ENCODE results near the gene ADARB2.

The ADARB2 gene

DNA sequence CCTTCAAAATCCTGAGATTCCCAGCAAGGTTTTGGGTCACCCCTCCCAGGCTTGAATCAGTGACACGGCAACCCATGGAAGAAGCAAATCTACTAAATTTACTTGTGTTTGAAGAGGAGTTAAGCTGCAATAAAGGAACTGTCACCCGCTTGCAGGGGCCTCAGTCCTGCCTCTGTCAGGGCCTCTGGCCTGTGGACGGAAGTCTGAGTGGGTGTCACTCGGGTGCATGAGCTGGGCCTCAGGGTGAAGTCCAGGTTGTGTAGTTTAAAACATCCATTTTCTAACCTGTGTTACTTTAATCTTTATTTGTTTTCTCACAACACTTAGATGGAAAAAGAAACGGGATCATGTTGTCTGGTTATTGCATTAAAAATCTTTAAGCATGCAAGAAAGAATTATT is 234.9 kb downstream of the ADARB2 start (continued):
- TF ChIP-seq ZNF596 (tag by site-specific recombination; IDR thresholded peaks at IDR 0.05) = no peak
- TF ChIP-seq SALL2 (tag by site-specific recombination; IDR thresholded peaks at IDR 0.05; ENCODE audit: borderline replicate concordance) = no peak

DNA sequence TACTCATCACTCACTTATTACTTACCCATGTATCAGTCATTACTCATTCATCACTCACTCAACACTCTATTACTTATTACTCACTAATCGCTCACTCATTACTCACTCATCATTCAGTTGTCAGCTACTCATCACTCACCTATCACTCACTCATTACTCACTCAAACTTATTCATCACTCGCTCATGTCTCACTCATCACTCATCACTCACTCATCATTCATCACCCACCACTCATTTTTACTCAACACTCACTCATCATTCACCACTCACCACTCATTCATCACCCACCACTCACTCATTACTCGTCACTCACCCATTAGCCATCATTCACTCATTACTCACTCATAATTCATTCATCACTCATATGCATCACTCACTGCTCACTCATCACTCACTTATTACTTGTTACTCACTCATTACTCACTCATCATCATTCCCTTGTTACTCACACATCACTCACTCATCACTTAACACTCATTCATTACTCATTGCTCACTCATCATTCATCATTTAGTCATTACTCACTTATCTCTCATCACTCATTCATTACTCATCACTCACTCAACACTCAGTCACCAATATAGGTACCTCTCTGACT is 237.9 kb downstream of the ADARB2 start:
- Histone ChIP-seq H3K4me1 (ENCODE audit: control insufficient read depth, insufficient read depth, low read length) (no peaks in the 10 kb centered on the region), H3K4me3 (ENCODE audit: low read depth, low read length) (no peak overlapping the region), H3K9me3 (ENCODE audit: control insufficient read depth, insufficient read depth, low read depth, low read length) (no peaks in the 10 kb centered on the region), H3K27ac (ENCODE audit: extremely low read depth, low read depth, low read length) (peak overlapping the region; percentile 34), H3K36me3 (ENCODE audit: control insufficient read depth in 2 of 2, insufficient read depth in 1 of 2, low read length in 2 of 2) (no peaks in the 10 kb centered on the region)
- ChIA-PET POLR2A (no interaction called here), CTCF (no interaction called here)
- TF ChIP-seq ZSCAN23 (tag by site-specific recombination; IDR thresholded peaks at IDR 0.05) (peak; percentile 86), ZNF660 (tag by site-specific recombination; IDR thresholded peaks at IDR 0.05) (no peak), ZNF544 (tag by site-specific recombination; IDR thresholded peaks at IDR 0.05) (peak; percentile 57; the same call in 1 of the 2 replicates), ZNF830 (tag by site-specific recombination; IDR thresholded peaks at IDR 0.05; ENCODE audit: low read depth) (no peak), ZNF37A (tag by site-specific recombination; IDR thresholded peaks at IDR 0.05) (no peak), ZNF23 (tag by site-specific recombination; IDR thresholded peaks at IDR 0.05; ENCODE audit: borderline replicate concordance) (no peak), RBAK (tag by site-specific recombination; IDR thresholded peaks at IDR 0.05) (peak; percentile 90), ZNF146 (tag by site-specific recombination; IDR thresholded peaks at IDR 0.05) (peak; percentile 62), ZNF621 (tag by site-specific recombination; IDR thresholded peaks at IDR 0.05) (peak; percentile 97), ZNF112 (tag by site-specific recombination; IDR thresholded peaks at IDR 0.05) (no peak), ZNF354C (tag by site-specific recombination; IDR thresholded peaks at IDR 0.05; ENCODE audit: borderline replicate concordance, low read depth) (no peak), ZNF777 (tag by site-specific recombination; IDR thresholded peaks at IDR 0.05; ENCODE audit: borderline replicate concordance) (no peak), ZNF558 (tag by site-specific recombination; IDR thresholded peaks at IDR 0.05) (0 out of 2 replicates have a peak, but pooled peaks have one; percentile 1), ZNF121 (tag by site-specific recombination; IDR thresholded peaks at IDR 0.05) (no peak), ZNF426 (tag by site-specific recombination; IDR thresholded peaks at IDR 0.05) (no peak), ZNF335 (tag by site-specific recombination; conservative IDR thresholded peaks at IDR 0.05) (0 out of 2 replicates have a peak, but pooled peaks have one; percentile 5), ZNF658 (tag by site-specific recombination; IDR thresholded peaks at IDR 0.05) (peak; percentile 87; the same call in 1 of the 2 replicates), GLI2 (tag by site-specific recombination; IDR thresholded peaks at IDR 0.05; ENCODE audit: borderline replicate concordance, low read depth) (peak; percentile 4; the same call in 1 of the 2 replicates), ZNF184 (tag by site-specific recombination; IDR thresholded peaks at IDR 0.05) (no peak), ZFP41 (tag by site-specific recombination; IDR thresholded peaks at IDR 0.05; ENCODE audit: borderline replicate concordance) (no peak)
- TF ChIP-seq, protein P1, sequence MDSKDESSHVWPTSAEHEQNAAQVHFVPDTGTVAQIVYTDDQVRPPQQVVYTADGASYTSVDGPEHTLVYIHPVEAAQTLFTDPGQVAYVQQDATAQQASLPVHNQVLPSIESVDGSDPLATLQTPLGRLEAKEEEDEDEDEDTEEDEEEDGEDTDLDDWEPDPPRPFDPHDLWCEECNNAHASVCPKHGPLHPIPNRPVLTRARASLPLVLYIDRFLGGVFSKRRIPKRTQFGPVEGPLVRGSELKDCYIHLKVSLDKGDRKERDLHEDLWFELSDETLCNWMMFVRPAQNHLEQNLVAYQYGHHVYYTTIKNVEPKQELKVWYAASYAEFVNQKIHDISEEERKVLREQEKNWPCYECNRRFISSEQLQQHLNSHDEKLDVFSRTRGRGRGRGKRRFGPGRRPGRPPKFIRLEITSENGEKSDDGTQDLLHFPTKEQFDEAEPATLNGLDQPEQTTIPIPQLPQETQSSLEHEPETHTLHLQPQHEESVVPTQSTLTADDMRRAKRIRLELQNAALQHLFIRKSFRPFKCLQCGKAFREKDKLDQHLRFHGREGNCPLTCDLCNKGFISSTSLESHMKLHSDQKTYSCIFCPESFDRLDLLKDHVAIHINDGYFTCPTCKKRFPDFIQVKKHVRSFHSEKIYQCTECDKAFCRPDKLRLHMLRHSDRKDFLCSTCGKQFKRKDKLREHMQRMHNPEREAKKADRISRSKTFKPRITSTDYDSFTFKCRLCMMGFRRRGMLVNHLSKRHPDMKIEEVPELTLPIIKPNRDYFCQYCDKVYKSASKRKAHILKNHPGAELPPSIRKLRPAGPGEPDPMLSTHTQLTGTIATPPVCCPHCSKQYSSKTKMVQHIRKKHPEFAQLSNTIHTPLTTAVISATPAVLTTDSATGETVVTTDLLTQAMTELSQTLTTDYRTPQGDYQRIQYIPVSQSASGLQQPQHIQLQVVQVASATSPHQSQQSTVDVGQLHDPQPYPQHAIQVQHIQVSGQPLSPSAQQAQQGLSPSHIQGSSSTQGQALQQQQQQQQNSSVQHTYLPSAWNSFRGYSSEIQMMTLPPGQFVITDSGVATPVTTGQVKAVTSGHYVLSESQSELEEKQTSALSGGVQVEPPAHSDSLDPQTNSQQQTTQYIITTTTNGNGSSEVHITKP (tag by site-specific recombination; IDR thresholded peaks at IDR 0.05) = no peak
- TF ChIP-seq, protein P2, sequence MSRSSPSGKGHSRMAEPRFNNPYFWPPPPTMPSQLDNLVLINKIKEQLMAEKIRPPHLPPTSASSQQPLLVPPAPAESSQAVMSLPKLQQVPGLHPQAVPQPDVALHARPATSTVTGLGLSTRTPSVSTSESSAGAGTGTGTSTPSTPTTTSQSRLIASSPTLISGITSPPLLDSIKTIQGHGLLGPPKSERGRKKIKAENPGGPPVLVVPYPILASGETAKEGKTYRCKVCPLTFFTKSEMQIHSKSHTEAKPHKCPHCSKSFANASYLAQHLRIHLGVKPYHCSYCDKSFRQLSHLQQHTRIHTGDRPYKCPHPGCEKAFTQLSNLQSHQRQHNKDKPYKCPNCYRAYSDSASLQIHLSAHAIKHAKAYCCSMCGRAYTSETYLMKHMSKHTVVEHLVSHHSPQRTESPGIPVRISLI (tag by site-specific recombination; IDR thresholded peaks at IDR 0.05) = 0 out of 2 replicates have a peak, but pooled peaks have one; percentile 37
- TF ChIP-seq, protein P3, sequence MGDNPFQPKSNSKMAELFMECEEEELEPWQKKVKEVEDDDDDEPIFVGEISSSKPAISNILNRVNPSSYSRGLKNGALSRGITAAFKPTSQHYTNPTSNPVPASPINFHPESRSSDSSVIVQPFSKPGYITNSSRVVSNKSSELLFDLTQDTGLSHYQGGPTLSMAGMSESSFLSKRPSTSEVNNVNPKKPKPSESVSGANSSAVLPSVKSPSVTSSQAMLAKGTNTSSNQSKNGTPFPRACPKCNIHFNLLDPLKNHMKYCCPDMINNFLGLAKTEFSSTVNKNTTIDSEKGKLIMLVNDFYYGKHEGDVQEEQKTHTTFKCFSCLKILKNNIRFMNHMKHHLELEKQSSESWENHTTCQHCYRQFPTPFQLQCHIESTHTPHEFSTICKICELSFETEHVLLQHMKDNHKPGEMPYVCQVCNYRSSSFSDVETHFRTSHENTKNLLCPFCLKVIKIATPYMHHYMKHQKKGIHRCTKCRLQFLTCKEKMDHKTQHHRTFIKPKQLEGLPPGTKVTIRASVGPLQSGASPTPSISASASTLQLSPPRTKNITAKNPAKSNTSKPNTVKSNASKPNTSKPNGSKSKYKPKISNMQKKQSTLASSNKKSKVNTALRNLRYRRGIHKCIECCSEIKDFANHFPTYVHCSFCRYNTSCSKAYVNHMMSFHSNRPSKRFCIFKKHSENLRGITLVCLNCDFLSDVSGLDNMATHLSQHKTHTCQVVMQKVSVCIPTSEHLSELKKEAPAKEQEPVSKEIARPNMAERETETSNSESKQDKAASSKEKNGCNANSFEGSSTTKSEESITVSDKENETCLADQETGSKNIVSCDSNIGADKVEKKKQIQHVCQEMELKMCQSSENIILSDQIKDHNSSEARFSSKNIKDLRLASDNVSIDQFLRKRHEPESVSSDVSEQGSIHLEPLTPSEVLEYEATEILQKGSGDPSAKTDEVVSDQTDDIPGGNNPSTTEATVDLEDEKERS (tag by site-specific recombination; IDR thresholded peaks at IDR 0.05) = no peak; the same call in none of the 2 replicates
- TF ChIP-seq, protein P4, sequence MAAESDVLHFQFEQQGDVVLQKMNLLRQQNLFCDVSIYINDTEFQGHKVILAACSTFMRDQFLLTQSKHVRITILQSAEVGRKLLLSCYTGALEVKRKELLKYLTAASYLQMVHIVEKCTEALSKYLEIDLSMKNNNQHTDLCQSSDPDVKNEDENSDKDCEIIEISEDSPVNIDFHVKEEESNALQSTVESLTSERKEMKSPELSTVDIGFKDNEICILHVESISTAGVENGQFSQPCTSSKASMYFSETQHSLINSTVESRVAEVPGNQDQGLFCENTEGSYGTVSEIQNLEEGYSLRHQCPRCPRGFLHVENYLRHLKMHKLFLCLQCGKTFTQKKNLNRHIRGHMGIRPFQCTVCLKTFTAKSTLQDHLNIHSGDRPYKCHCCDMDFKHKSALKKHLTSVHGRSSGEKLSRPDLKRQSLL (tag by site-specific recombination; IDR thresholded peaks at IDR 0.05) = no peak
- TF ChIP-seq, protein P5, sequence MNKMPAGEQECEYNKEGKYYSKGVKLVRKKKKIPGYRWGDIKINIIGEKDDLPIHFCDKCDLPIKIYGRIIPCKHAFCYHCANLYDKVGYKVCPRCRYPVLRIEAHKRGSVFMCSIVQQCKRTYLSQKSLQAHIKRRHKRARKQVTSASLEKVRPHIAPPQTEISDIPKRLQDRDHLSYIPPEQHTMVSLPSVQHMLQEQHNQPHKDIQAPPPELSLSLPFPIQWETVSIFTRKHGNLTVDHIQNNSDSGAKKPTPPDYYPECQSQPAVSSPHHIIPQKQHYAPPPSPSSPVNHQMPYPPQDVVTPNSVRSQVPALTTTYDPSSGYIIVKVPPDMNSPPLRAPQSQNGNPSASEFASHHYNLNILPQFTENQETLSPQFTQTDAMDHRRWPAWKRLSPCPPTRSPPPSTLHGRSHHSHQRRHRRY (tag by site-specific recombination; IDR thresholded peaks at IDR 0.05) = no peak
